HG03060 (cell line): ENCODE results near the gene RSPH9.
A peak's percentile ranks its signal among the peaks of the same experiment; 100 is the strongest.
"Not testable (repeated sequence)": the region's sequence is repeated elsewhere in the genome, so short reads cannot be mapped to it uniquely, and the experiment has no call there.

Experiments
- ATAC-seq: cut with Tn5 transposase; IDR thresholded peaks from one replicate; pipeline ENCODE4 v1.9.1; 2021; ENCODE audit warnings: low read depth, moderate number of reproducible peaks; ENCODE audit not compliant: unreplicated experiment

The RSPH9 gene

GRCh38 chr6:43682724-43683429 lies 38.0 kb downstream of the RSPH9 start:
- ATAC-seq, result no peak

DNA sequence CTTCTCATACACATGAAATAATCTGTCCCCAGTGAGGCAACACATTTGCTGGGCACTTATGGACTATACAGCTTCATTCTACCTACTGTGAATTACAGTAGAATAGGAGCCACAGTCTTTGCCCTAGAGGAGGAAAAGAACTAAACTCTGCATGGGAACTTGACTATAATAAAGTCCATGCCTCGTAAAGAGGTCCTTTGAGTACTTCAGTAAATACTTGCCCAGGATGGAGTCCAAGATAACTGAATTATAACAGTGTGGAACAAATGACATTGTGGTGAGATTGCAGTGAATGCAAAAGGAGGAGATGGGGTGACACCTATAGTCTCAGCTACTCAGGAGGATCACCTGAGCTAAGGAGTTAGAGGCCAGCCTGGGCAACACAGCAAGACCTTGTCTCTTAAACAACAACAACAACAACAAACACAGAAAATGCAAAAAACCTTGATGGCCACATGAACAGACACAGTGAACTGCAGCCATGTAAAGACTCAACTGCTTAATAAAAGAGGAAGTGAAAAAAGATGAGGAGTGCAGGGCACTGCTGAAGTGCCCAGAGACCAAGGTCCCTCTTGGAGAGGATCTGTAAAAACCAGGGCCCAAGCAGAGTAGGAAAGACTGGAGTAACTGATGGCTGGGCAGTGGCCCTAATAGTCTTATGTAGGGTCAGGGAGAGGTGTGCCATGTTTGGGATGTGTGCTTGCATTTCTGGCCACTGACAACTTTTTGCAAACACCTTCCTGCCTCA lies 39.0 kb downstream of the RSPH9 start:
- no peak for ATAC-seq

GRCh38 chr6:43687079-43687436 lies 42.2 kb downstream of the RSPH9 start:
- ATAC-seq, result no peak

DNA sequence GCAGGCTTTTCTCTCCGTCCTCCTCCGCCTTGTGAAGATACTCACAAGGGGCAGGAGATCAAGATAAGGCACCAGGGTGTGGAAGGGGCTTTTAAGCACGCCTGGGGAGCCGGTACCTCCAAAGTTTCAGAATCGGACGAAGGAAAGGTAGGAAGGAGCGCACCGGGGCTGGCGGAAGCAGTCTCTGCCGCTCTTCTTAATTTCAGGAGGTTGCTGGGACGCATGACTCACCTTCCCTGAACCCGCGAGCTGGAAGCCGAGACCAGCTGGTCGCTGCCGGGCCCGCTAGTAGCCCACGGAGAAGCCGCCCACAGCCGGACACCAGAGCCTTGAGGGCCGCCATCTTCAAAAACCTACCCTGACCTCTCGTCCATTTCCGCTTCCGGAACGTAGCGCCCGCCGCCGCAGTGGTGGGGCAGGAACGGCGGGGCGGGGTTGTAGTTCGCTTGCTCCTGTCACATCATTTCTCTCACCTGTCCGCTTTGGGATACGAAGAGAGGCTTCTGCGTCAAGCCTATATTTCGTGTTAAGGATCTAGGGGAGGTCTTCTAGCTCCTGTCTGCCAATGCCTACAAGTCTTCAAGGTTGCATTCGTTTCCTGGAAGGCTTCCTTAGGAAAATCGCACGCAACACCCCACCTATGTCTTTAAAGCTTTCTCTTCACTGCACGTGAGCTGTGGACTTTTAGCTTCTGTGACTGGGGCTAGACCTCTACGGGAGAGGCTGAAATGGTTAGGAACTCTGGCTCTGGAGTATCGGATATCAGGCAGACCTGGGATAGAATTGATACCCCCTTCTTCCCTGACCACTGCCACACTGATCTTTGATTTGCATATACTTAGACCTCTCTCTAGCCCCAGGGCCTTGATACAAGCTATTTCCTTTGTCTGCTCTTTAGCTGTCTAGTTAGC lies 42.9 kb downstream of the RSPH9 start, which contains the start of gene MRPS18A:
TSS of gene MRPS18A (minus strand) at position 355 of the 911 bp plus-strand sequence. CDS start at position 343, 12 bp downstream.
- peak; percentile 43 for ATAC-seq

- ATAC-seq, result no peak
Measured at GRCh38 chr6:43689421-43689820, 44.6 kb downstream of the RSPH9 start.

DNA sequence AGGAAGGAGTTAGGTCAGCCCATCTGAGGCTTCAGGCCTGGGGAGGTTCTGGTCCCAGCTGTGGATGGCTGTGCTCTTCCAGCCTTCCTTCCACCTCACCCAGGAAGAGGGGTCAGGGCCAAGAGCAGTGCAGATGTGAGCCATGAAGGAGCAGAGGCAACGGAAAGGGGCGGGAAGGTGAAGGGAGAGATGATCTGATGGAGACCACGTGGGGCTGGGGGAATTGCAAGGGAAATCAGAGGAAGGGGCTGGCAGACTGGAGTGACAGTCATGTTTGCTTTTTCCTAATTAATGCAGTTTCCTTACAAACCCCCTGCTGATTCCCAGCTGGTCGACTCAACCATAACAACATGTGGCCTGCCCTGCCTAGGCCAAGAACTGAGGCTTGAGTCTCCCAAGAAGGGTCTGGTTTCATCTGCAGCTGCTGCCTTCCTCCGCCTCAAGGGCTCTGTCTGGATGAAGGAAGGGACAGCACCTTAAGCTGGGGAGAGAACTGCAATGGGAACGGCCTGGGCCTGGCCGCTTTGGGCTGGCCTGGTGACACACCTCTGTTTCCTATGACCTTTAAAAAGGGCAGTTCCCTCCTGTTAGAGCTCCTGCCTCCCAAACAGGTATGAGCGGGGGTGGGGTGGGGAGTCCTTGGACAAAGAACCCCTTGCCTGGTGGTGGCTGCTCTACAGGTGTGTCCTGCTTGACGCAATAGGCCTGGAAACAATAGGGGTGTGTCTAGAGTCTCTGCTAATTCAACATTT lies 50.6 kb downstream of the RSPH9 start:
- ATAC-seq, result no peak

GRCh38 chr6:43695967-43696291 lies 51.1 kb downstream of the RSPH9 start:
- no peak for ATAC-seq

GRCh38 chr6:43697421-43697820 lies 52.6 kb downstream of the RSPH9 start:
- ATAC-seq, result no peak

- ATAC-seq, result no peak
Measured at GRCh38 chr6:43698584-43699349, 53.9 kb downstream of the RSPH9 start.

DNA sequence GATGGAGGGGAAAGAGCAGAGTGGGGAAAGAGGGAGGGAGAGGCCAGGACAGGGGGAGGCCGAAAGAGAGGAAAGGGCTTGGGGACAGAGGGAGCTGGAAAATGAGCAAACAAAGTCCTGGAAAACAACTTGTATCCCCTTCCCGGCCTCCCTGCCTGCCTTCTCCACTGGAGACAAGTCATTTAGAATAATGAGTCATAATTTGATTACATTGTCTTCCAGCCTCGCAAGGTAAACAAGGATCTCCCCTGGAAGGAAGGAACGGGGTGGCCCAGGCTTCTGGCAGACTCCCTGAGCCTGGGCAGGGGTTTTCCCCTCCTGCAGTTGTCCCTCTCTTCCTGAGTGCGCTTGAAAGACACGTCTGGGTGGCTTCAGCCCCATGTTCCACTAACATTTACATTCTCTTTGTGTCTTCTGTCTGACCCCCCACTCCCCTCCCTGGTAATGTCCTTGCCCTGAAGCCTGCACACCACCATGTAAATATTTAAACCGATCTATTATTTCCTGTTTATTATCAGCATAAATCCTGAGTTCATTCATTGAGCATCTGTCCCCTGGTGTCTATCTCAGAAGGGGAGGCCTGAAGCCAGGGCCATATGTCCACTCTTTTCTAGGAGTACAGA lies 54.8 kb downstream of the RSPH9 start:
- ATAC-seq, result no peak

- ATAC-seq, result not testable (repeated sequence)
Measured at GRCh38 chr6:43700939-43701560, 56.2 kb downstream of the RSPH9 start.

- no peak for ATAC-seq
Measured at GRCh38 chr6:43702171-43702533, 57.3 kb downstream of the RSPH9 start.

DNA sequence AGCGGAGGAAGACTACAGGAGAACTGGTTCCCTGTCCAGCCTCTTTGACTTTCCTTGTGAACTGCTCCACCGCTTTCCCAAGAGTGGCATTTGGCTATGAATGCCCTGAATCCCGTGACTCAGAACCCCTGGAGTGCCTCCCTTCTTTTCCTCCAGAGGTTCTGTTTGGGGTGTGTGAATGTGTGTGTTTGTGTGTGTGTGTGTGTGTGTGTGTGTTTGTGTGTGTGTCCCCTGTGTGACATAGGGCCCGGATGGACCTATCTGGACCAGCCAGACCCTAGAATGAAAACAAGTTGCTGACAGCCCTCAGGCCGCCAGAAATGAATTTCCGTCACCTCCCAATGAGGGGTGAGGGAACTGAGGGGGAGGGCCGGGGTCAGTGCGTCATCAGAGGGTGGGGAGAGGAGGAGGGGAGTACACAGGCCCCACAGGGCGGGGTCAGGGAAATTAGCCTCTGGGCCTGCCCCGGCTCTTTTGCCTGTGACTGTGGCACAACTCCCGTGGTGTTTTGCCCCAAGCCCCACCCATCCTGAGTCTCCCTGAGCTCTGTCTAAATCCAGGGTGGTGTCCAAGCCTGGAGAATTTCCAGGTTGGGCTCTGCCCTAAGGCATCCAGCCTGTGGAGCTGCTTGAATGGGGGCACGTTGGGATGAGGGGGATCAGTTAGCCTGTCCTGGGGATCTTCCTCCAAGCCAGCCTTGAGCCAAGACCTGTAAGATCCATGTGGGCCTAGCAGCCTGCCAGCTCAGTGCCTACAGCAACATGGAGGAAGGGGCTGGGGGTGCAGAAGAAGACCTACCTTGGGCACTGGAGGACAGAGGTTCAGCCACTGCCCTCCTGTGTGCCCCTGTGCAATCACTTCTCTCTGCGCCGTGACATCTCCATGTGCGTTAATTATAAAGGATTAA lies 58.0 kb downstream of the RSPH9 start:
- ATAC-seq, result no peak

- no peak for ATAC-seq
Measured at GRCh38 chr6:43703512-43704429, 58.9 kb downstream of the RSPH9 start.

DNA sequence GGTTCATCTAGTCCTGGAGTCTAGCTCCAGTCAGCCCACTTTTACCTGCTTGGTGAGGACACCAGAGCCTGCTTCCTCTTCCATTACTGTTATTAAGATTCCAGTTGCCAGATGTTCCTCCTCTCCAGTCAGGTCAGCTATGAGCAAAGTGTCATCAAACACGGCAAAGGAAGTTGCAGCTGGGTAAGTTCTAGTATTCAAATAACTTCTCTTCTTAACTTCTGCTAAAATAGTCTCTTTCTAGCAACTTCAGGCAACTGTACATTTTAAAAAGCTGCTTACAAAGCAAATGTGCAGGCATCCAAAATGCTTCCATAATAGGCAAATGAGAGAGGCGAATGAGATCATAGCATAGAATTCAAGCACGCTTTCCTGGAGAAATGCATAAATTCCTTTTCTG lies 61.2 kb downstream of the RSPH9 start:
- no peak for ATAC-seq

DNA sequence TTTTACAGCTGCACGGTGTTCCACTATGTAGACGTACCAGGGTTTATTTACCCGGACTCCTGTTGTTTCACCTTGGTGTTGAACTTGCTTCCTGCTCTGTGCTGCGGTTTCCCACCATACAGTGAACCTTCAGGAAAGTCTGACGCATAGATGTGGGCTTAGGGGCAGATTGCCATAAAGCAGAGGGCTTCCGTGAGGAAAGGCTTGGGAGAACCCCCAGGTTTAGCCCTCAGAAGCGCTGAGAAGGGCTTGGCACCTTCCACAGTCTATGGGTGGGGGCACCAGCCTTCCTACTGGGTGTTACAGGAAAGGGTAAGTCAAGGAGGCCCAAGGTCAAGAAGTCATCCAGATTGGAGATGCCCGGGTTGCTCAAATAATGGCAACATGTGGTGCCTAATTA lies 62.0 kb downstream of the RSPH9 start:
- ATAC-seq, result no peak

- no peak for ATAC-seq
Measured at GRCh38 chr6:43707269-43707668, 62.4 kb downstream of the RSPH9 start.
